H9 (cell line): ENCODE results near the gene MYOD1. TPM values are rescaled to one million over a fixed set of nuclear protein-coding genes. Genes with fewer than 3 reads are reported as not detected.

Source experiments
- DNase-seq: peaks from one replicate; pipeline ENCODE4 v3.0.0-alpha.2; 2017
- H2AFZ ChIP-seq: one replicate; pipeline ENCODE4 v1.6.1; 2013; ENCODE audit warnings: mild to moderate bottlenecking, low read length, control low read depth, moderate library complexity
- H2AK5ac ChIP-seq: 2 replicates; pipeline ENCODE4 v1.6.1; 2013; ENCODE audit warnings: low read length, control low read depth, mixed read lengths; ENCODE audit not compliant: insufficient read length
- H2BK120ac ChIP-seq: one replicate; pipeline ENCODE4 v1.6.1; 2013; ENCODE audit warnings: low read depth, mild to moderate bottlenecking, low read length, control low read depth, inconsistent platforms; ENCODE audit not compliant: poor library complexity, severe bottlenecking
- H2BK12ac ChIP-seq: 2 replicates; pipeline ENCODE4 v1.6.1; 2013; ENCODE audit warnings: low read length, control low read depth, mixed read lengths, low read depth; ENCODE audit not compliant: insufficient read length
- H2BK15ac ChIP-seq: 2 replicates; pipeline ENCODE4 v1.6.1; 2013; ENCODE audit warnings: low read depth, low read length, control low read depth
- H2BK20ac ChIP-seq: one replicate; pipeline ENCODE4 v1.6.1; 2013; ENCODE audit warnings: low read depth, mild to moderate bottlenecking, low read length, control low read depth, inconsistent platforms; ENCODE audit not compliant: poor library complexity, severe bottlenecking
- H2BK5ac ChIP-seq: 2 replicates; pipeline ENCODE4 v1.6.1; 2013; ENCODE audit warnings: low read length, control low read depth, mixed read lengths; ENCODE audit not compliant: insufficient read length
- H3K14ac ChIP-seq: 2 replicates; pipeline ENCODE4 v1.6.1; 2013; ENCODE audit warnings: low read length, control low read depth; ENCODE audit not compliant: insufficient read depth
- H3K18ac ChIP-seq: 2 replicates; pipeline ENCODE4 v1.6.1; 2013; ENCODE audit warnings: low read depth, mild to moderate bottlenecking, mixed read lengths, low read length, control low read depth; ENCODE audit not compliant: insufficient read length
- H3K23ac ChIP-seq: 2 replicates; pipeline ENCODE4 v1.6.1; 2013; ENCODE audit warnings: low read length, control low read depth, mixed read lengths, low read depth; ENCODE audit not compliant: insufficient read length
- H3K23me2 ChIP-seq: 2 replicates; pipeline ENCODE4 v1.6.1; 2013; ENCODE audit warnings: low read depth, mild to moderate bottlenecking, mixed read lengths, low read length, control low read depth; ENCODE audit not compliant: insufficient read length, poor library complexity, severe bottlenecking
- H3K27ac ChIP-seq: 2 replicates; pipeline ENCODE4 v1.5.1; 2013; ENCODE audit warnings: low read length, control low read depth, mixed read lengths, low read depth; ENCODE audit not compliant: insufficient read length
- H3K27me3 ChIP-seq: 2 replicates; pipeline ENCODE4 v1.6.1; 2013; ENCODE audit warnings: low read length, control low read depth, inconsistent platforms; ENCODE audit not compliant: insufficient read depth
- H3K4ac ChIP-seq: 2 replicates; pipeline ENCODE4 v1.6.1; 2013; ENCODE audit warnings: low read depth, mild to moderate bottlenecking, control low read depth, inconsistent platforms, low read length, moderate library complexity
- H3K4me1 ChIP-seq: 2 replicates; pipeline ENCODE4 v1.6.1; 2013; ENCODE audit warnings: low read length, control low read depth, inconsistent platforms; ENCODE audit not compliant: insufficient read depth
- H3K4me2 ChIP-seq: 2 replicates; pipeline ENCODE4 v1.6.1; 2013; ENCODE audit warnings: low read length, control low read depth, mixed read lengths; ENCODE audit not compliant: insufficient read length, insufficient read depth
- H3K56ac ChIP-seq: 2 replicates; pipeline ENCODE4 v1.6.1; 2013; ENCODE audit warnings: low read depth, mild to moderate bottlenecking, mixed read lengths, low read length, control low read depth; ENCODE audit not compliant: insufficient read length
- H3K79me1 ChIP-seq: 2 replicates; pipeline ENCODE4 v1.6.1; 2013; ENCODE audit warnings: low read depth, mild to moderate bottlenecking, moderate library complexity, low read length, control low read depth, inconsistent platforms; ENCODE audit not compliant: insufficient read depth, poor library complexity, severe bottlenecking
- H3K79me2 ChIP-seq: 2 replicates; pipeline ENCODE4 v1.6.1; 2013; ENCODE audit warnings: low read length, control low read depth, inconsistent platforms; ENCODE audit not compliant: insufficient read depth
- H3K9ac ChIP-seq: 2 replicates; pipeline ENCODE4 v1.6.1; 2013; ENCODE audit warnings: low read length, control low read depth, mixed read lengths; ENCODE audit not compliant: insufficient read length; ENCODE audit errors: extremely low read depth
- H3K9me3 ChIP-seq: one replicate; pipeline ENCODE4 v1.6.1; 2013; ENCODE audit warnings: low read depth, low read length, inconsistent platforms; ENCODE audit not compliant: control insufficient read depth
- H3T11ph ChIP-seq: one replicate; pipeline ENCODE4 v1.6.1; 2013; ENCODE audit warnings: mild to moderate bottlenecking, low read length, control low read depth, inconsistent platforms
- H4K20me1 ChIP-seq: one replicate; pipeline ENCODE4 v1.6.1; 2013; ENCODE audit not compliant: control insufficient read depth, insufficient read length, insufficient read depth
- H4K5ac ChIP-seq: 2 replicates; pipeline ENCODE4 v1.6.1; 2013; ENCODE audit warnings: low read depth, mild to moderate bottlenecking, mixed read lengths, low read length, control low read depth; ENCODE audit not compliant: insufficient read length
- H4K8ac ChIP-seq: replicated peaks from 2 replicates; pipeline ENCODE4 v1.6.1; 2013; ENCODE audit warnings: low read length, control low read depth, mixed read lengths, low read depth; ENCODE audit not compliant: insufficient read length
- H4K91ac ChIP-seq: 2 replicates; pipeline ENCODE4 v1.6.1; 2013; ENCODE audit warnings: low read depth, mild to moderate bottlenecking, moderate library complexity, mixed read lengths, low read length, control low read depth; ENCODE audit not compliant: insufficient read length
- H3K27ac Mint-ChIP-seq, 3 experiments: 2 replicates in 2 of 3; 3 replicates in 1 of 3; pipeline ENCODE4 v1.8.0; 2020 to 2021; ENCODE audit warnings: mixed read lengths in 3 of 3, mild to moderate bottlenecking in 1 of 3, moderate library complexity in 1 of 3
- H3K27me3 Mint-ChIP-seq: 2 replicates; pipeline ENCODE4 v1.8.0; 2021; ENCODE audit warnings: low read depth, mild to moderate bottlenecking, moderate library complexity, mixed read lengths
- H3K36me3 Mint-ChIP-seq, 3 experiments: 2 replicates in 2 of 3; 3 replicates in 1 of 3; pipeline ENCODE4 v1.8.0; 2020 to 2021; ENCODE audit warnings: low read depth in 3 of 3, mixed read lengths in 3 of 3; ENCODE audit not compliant: insufficient read depth in 1 of 3
- H3K4me1 Mint-ChIP-seq, 2 experiments: 2 replicates each; pipeline ENCODE4 v1.8.0; 2020; ENCODE audit warnings: mixed read lengths in 2 of 2
- H3K4me3 Mint-ChIP-seq, 2 experiments: 2 replicates in 1 of 2; 3 replicates in 1 of 2; pipeline ENCODE4 v1.8.0; 2020 to 2021; ENCODE audit warnings: mild to moderate bottlenecking in 2 of 2, mixed read lengths in 2 of 2, moderate library complexity in 1 of 2
- H3K9me3 Mint-ChIP-seq, 2 experiments: 2 replicates in 1 of 2; 3 replicates in 1 of 2; pipeline ENCODE4 v1.8.0; 2020; ENCODE audit warnings: mild to moderate bottlenecking in 2 of 2, mixed read lengths in 2 of 2, moderate library complexity in 1 of 2
- WGBS: extraction: QIAGEN DNeasy Blood & Tissue Kit; methylation state at CpG from one replicate; pipeline ENCODE4 v1.1.7; 2013; ENCODE audit warnings: missing lambda C conversion rate, low lambda C conversion rate, mixed read lengths; ENCODE audit not compliant: insufficient read length; ENCODE audit errors: extremely low coverage; 5-methylcytosine and 5-hydroxymethylcytosine counted together
- total RNA-seq: library from RNA; stranded (reverse); gene quantifications from 2 replicates; pipeline ENCODE4 v1.2.1, GENCODE V29; 2021
- TF ChIP-seq, protein P1 (sequence below): fragments of 200-600 bp; sonication (generic); conservative IDR thresholded peaks from 3 replicates; pipeline ENCODE4 v1.8.0; 2021; ENCODE audit warnings: antibody characterized with exemption, mild to moderate bottlenecking

MYOD1 gene
- total RNA-seq, 1 experiment from 2014 or later = not detected

GRCh38 chr11:17748761-17749721, 29.7 kb downstream of the MYOD1 start:
- H4K20me1 ChIP-seq = no peaks in the 10 kb centered on the region
- H2AK5ac ChIP-seq = no peak overlapping the region
- no peak overlapping the region for H3K4me2 ChIP-seq
- H3T11ph ChIP-seq = no peak overlapping the region
- WGBS = no CpG with 5 or more reads among the region's 19 CpGs
- H3K4me1 ChIP-seq = no peaks in the 10 kb centered on the region
- H3K79me2 ChIP-seq = no peaks in the 10 kb centered on the region
- H3K9me3 Mint-ChIP-seq = no peaks in the 10 kb centered on the region
- no peaks in the 10 kb centered on the region for H3K27me3 ChIP-seq
- no peak overlapping the region for H3K27ac ChIP-seq
- no peak overlapping the region for H2BK5ac ChIP-seq
- H3K9me3 ChIP-seq = no peaks in the 10 kb centered on the region
- no peak overlapping the region for H4K91ac ChIP-seq
- H2BK120ac ChIP-seq = no peak overlapping the region
- H3K4ac ChIP-seq = no peak overlapping the region
- TF ChIP-seq, protein P1, sequence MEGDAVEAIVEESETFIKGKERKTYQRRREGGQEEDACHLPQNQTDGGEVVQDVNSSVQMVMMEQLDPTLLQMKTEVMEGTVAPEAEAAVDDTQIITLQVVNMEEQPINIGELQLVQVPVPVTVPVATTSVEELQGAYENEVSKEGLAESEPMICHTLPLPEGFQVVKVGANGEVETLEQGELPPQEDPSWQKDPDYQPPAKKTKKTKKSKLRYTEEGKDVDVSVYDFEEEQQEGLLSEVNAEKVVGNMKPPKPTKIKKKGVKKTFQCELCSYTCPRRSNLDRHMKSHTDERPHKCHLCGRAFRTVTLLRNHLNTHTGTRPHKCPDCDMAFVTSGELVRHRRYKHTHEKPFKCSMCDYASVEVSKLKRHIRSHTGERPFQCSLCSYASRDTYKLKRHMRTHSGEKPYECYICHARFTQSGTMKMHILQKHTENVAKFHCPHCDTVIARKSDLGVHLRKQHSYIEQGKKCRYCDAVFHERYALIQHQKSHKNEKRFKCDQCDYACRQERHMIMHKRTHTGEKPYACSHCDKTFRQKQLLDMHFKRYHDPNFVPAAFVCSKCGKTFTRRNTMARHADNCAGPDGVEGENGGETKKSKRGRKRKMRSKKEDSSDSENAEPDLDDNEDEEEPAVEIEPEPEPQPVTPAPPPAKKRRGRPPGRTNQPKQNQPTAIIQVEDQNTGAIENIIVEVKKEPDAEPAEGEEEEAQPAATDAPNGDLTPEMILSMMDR = no peak
- no peak overlapping the region for H4K8ac ChIP-seq
- no peak overlapping the region for H3K56ac ChIP-seq
- no peak overlapping the region for H2BK20ac ChIP-seq
- H3K14ac ChIP-seq = no peak overlapping the region; the same call in 1 of the 2 replicates
- no peak overlapping the region for H4K5ac ChIP-seq
- H3K23ac ChIP-seq = no peak overlapping the region
- no peaks in the 10 kb centered on the region for H3K36me3 Mint-ChIP-seq
- H3K27me3 Mint-ChIP-seq = peaks cover 22% of the 10 kb centered on the region
- no peak overlapping the region for H2BK12ac ChIP-seq
- no peaks in the 10 kb centered on the region for H3K23me2 ChIP-seq
- H3K18ac ChIP-seq = no peak overlapping the region
- no peaks in the 10 kb centered on the region for H3K79me1 ChIP-seq
- peak overlapping the region in 1 of 3 experiments; percentile 78; a peak in 1 of 7 replicates for H3K27ac Mint-ChIP-seq
- H3K4me1 Mint-ChIP-seq = no peaks in the 10 kb centered on the region
- no peak overlapping the region for H3K4me3 Mint-ChIP-seq
- H2AFZ ChIP-seq = no peak overlapping the region
- no peak overlapping the region for H3K9ac ChIP-seq
- no peak overlapping the region for H2BK15ac ChIP-seq
- no peak for DNase-seq
